ENCODE measurements around the gene ANKS1A. TPM values are rescaled to one million over a fixed set of nuclear protein-coding genes. Genes with fewer than 3 reads are reported as not detected.

Gene ANKS1A
- total and polyA plus RNA-seq, 2 of the 4 experiments (the other 2 are of a cell fraction) = 7.2 to 7.5 TPM

DNA sequence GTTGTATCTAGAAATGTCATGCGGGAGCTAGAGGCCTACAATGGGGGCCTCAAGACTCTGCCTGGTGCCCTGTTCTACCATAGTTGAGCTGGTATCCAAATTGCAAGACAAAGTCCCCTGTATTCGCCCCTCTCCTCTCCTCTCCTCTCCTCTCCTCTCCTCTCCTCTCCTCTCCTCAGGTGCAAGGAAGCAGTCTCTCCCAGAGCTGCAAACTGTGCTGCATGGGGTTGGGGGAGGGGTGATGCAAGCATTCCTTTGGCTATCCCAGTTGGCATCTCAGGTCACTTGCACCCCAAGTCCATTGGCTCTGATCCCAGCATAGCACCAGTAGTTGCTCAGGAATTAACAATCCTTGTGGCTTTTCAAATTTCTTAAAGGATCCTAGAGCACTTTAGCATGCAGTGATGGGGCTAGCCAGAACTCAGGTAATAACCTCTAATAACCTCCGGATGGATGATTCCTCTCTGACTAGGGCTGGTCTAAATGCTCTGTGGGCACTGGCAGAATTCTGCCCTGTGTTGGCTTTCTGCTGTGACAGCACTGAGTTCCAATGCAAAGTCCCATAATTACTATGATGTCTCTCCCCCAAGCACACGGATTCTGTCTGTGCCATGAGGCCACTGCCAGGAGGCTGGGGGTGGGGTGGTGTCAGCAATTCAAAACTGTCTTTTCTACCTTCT, 36.5 kb upstream of the ANKS1A start:
- no peak for TF ChIP-seq CHD1 (IDR thresholded peaks at IDR 0.05; ENCODE audit: low read depth, low read length)
- no peak for TF ChIP-seq POLR2A (IDR thresholded peaks at IDR 0.05; ENCODE audit: low read depth, low read length)
- TF ChIP-seq, protein P1, sequence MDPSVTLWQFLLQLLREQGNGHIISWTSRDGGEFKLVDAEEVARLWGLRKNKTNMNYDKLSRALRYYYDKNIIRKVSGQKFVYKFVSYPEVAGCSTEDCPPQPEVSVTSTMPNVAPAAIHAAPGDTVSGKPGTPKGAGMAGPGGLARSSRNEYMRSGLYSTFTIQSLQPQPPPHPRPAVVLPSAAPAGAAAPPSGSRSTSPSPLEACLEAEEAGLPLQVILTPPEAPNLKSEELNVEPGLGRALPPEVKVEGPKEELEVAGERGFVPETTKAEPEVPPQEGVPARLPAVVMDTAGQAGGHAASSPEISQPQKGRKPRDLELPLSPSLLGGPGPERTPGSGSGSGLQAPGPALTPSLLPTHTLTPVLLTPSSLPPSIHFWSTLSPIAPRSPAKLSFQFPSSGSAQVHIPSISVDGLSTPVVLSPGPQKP (IDR thresholded peaks at IDR 0.05; ENCODE audit: borderline replicate concordance, low read depth, low read length) = no peak
- TF ChIP-seq MAZ (IDR thresholded peaks at IDR 0.05; ENCODE audit: borderline replicate concordance, low read depth, low read length) = no peak
- TF ChIP-seq, protein P2, sequence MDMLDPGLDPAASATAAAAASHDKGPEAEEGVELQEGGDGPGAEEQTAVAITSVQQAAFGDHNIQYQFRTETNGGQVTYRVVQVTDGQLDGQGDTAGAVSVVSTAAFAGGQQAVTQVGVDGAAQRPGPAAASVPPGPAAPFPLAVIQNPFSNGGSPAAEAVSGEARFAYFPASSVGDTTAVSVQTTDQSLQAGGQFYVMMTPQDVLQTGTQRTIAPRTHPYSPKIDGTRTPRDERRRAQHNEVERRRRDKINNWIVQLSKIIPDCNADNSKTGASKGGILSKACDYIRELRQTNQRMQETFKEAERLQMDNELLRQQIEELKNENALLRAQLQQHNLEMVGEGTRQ (IDR thresholded peaks at IDR 0.05; ENCODE audit: low read depth, low read length) = no peak
- no peak for TF ChIP-seq NFE2L2 (IDR thresholded peaks at IDR 0.05; ENCODE audit: low read depth, low read length)
- TF ChIP-seq BHLHE40 (IDR thresholded peaks at IDR 0.05; ENCODE audit: low read depth, low read length) = no peak
- TF ChIP-seq RAD21 (IDR thresholded peaks at IDR 0.05; ENCODE audit: low read length) = no peak
- TF ChIP-seq, protein P3, sequence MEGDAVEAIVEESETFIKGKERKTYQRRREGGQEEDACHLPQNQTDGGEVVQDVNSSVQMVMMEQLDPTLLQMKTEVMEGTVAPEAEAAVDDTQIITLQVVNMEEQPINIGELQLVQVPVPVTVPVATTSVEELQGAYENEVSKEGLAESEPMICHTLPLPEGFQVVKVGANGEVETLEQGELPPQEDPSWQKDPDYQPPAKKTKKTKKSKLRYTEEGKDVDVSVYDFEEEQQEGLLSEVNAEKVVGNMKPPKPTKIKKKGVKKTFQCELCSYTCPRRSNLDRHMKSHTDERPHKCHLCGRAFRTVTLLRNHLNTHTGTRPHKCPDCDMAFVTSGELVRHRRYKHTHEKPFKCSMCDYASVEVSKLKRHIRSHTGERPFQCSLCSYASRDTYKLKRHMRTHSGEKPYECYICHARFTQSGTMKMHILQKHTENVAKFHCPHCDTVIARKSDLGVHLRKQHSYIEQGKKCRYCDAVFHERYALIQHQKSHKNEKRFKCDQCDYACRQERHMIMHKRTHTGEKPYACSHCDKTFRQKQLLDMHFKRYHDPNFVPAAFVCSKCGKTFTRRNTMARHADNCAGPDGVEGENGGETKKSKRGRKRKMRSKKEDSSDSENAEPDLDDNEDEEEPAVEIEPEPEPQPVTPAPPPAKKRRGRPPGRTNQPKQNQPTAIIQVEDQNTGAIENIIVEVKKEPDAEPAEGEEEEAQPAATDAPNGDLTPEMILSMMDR (conservative IDR thresholded peaks at IDR 0.05; ENCODE audit: low read depth, low read length) = no peak
- TF ChIP-seq MXI1 (IDR thresholded peaks at IDR 0.05; ENCODE audit: borderline replicate concordance, low read depth, low read length) = no peak
- Histone ChIP-seq H4K8ac (ENCODE audit: low read depth in 2 of 2, low read length in 2 of 2) (no peak overlapping the region), H2AK5ac (ENCODE audit: low read depth, low read length) (no peak overlapping the region), H3K79me1 (ENCODE audit: low read depth in 1 of 2, low read length in 2 of 2) (no peaks in the 10 kb centered on the region), H3K23ac (ENCODE audit: low read depth, low read length) (no peak overlapping the region), H2AFZ (replicated peaks; ENCODE audit: low read length, poor library complexity) (no peak overlapping the region), H4K20me1 (ENCODE audit: insufficient read depth, low read length) (no peaks in the 10 kb centered on the region), H4K91ac (ENCODE audit: insufficient read depth, low read depth, low read length) (no peak overlapping the region), H3K9me3 (ENCODE audit: control insufficient read depth, insufficient read depth, low read length) (no peaks in the 10 kb centered on the region), H2AK9ac (replicated peaks; ENCODE audit: low read depth, low read length, poor library complexity) (no peak overlapping the region), H3K4ac (ENCODE audit: low read depth, low read length) (no peak overlapping the region), H3K27me3 (ENCODE audit: control insufficient read depth, insufficient read depth, low read length) (no peaks in the 10 kb centered on the region), H2BK15ac (ENCODE audit: low read depth, low read length) (no peak overlapping the region), H2BK5ac (ENCODE audit: low read depth, low read length, poor library complexity, severe bottlenecking) (no peak overlapping the region), H2BK20ac (ENCODE audit: low read depth, low read length) (no peak overlapping the region), H3K36me3 (ENCODE audit: control insufficient read depth, insufficient read depth, low read length) (peaks cover 11% of the 10 kb centered on the region), H2BK120ac (ENCODE audit: low read depth, low read length) (no peak overlapping the region), H3K9ac (ENCODE audit: low read depth, low read length) (no peak overlapping the region), H3K4me3 (ENCODE audit: insufficient read depth, low read depth, low read length) (no peak overlapping the region), H3K14ac (replicated peaks; ENCODE audit: low read depth, low read length) (no peak overlapping the region), H3K4me2 (ENCODE audit: low read depth, low read length) (no peak overlapping the region), H4K5ac (ENCODE audit: low read depth, low read length) (no peak overlapping the region), H3K18ac (ENCODE audit: low read depth, low read length) (no peak overlapping the region), H3K56ac (ENCODE audit: extremely low read depth, insufficient read depth, low read length) (no peak overlapping the region), H3K4me1 (ENCODE audit: control insufficient read depth, insufficient read depth, low read length) (peaks cover 2% of the 10 kb centered on the region; the same call in 1 of the 2 replicates), H3K27ac (ENCODE audit: insufficient read depth, low read length) (no peak overlapping the region), H3K9me1 (ENCODE audit: insufficient read depth, low read length) (no peaks in the 10 kb centered on the region; the same call in 1 of the 2 replicates)
- no peak for DNase-seq
- CTCF ChIA-PET = no interaction called here
- no TSS peak for BruUV-seq (replicated peaks)
- dilution Hi-C loops (cut with HindIII; ENCODE audit: low sequenced_read_pairs, unreplicated experiment) = no loop called here
- WGBS, 2 experiments (ENCODE audit: extremely low coverage in 2 of 2, insufficient read length in 1 of 2) = 100% methylated on average over 1 of the region's 4 CpGs; no CpG with 5 or more reads in 1 of the 2 experiments
- POLR2A ChIA-PET (ENCODE audit: unreplicated experiment) = no interaction called here
- ATAC-seq (ENCODE audit: low read depth) = peak; percentile 32; the same call in 1 of the 2 replicates
- intact Hi-C loops (cut with micrococcal nuclease) = no loop called here
- in situ Hi-C loops (cut with MboI; ENCODE audit: low sequenced_read_pairs) = no loop called here

All from IMR-90 (cell line).